ENCODE measurements around the gene DEXI. TPM values are rescaled to one million over a fixed set of nuclear protein-coding genes. Genes with fewer than 3 reads are reported as not detected.
A peak's percentile ranks its signal among the peaks of the same experiment; 100 is the strongest.

Gene DEXI
- total and polyA plus RNA-seq, 2 of the 13 experiments (the other 11 are each of a cell fraction or from before 2014, with no cell fraction given), result 51.5 to 70.4 TPM

GRCh38 chr16:10944249-10945064 lies 2.2 kb upstream of the DEXI start, which contains the start of gene CLEC16A (continued):
- TF ChIP-seq, protein P1, sequence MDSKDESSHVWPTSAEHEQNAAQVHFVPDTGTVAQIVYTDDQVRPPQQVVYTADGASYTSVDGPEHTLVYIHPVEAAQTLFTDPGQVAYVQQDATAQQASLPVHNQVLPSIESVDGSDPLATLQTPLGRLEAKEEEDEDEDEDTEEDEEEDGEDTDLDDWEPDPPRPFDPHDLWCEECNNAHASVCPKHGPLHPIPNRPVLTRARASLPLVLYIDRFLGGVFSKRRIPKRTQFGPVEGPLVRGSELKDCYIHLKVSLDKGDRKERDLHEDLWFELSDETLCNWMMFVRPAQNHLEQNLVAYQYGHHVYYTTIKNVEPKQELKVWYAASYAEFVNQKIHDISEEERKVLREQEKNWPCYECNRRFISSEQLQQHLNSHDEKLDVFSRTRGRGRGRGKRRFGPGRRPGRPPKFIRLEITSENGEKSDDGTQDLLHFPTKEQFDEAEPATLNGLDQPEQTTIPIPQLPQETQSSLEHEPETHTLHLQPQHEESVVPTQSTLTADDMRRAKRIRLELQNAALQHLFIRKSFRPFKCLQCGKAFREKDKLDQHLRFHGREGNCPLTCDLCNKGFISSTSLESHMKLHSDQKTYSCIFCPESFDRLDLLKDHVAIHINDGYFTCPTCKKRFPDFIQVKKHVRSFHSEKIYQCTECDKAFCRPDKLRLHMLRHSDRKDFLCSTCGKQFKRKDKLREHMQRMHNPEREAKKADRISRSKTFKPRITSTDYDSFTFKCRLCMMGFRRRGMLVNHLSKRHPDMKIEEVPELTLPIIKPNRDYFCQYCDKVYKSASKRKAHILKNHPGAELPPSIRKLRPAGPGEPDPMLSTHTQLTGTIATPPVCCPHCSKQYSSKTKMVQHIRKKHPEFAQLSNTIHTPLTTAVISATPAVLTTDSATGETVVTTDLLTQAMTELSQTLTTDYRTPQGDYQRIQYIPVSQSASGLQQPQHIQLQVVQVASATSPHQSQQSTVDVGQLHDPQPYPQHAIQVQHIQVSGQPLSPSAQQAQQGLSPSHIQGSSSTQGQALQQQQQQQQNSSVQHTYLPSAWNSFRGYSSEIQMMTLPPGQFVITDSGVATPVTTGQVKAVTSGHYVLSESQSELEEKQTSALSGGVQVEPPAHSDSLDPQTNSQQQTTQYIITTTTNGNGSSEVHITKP (CRISPR knock-in tag; IDR thresholded peaks at IDR 0.05; ENCODE audit: low read depth), result peak; percentile 88
- peak; percentile 99 for TF ChIP-seq ZNF350 (CRISPR knock-in tag; IDR thresholded peaks at IDR 0.05; ENCODE audit: borderline replicate concordance, low read depth)
- TF ChIP-seq ZNF879 (CRISPR knock-in tag; IDR thresholded peaks at IDR 0.05), result no peak
- TF ChIP-seq ZNF816 (CRISPR knock-in tag; IDR thresholded peaks at IDR 0.05; ENCODE audit: borderline replicate concordance), result no peak
- peak; percentile 21; the same call in 1 of the 2 replicates for TF ChIP-seq ZNF234 (CRISPR knock-in tag; conservative IDR thresholded peaks at IDR 0.05)
- peak; percentile 89 for TF ChIP-seq MED1 (CRISPR knock-in tag; IDR thresholded peaks at IDR 0.05)
- TF ChIP-seq RARA (CRISPR knock-in tag; IDR thresholded peaks at IDR 0.05), result peak; percentile 55; the same call in 1 of the 2 replicates
- TF ChIP-seq RARG (CRISPR knock-in tag; IDR thresholded peaks at IDR 0.05; ENCODE audit: low read depth), result peak; percentile 94; the same call in 1 of the 2 replicates
- peak; percentile 99 for TF ChIP-seq ZNF124 (CRISPR knock-in tag; IDR thresholded peaks at IDR 0.05)
- TF ChIP-seq ZNF790 (CRISPR knock-in tag; IDR thresholded peaks at IDR 0.05; ENCODE audit: borderline replicate concordance), result peak; percentile 89
- no peak for TF ChIP-seq NFIC (IDR thresholded peaks at IDR 0.05; ENCODE audit: low read length)
- TF ChIP-seq CHCHD3 (CRISPR knock-in tag; IDR thresholded peaks at IDR 0.05), result 0 out of 2 replicates have a peak, but pooled peaks have one; percentile 79
- TF ChIP-seq ZNF841 (CRISPR knock-in tag; IDR thresholded peaks at IDR 0.05; ENCODE audit: borderline replicate concordance), result no peak
- TF ChIP-seq ZNF737 (CRISPR knock-in tag; IDR thresholded peaks at IDR 0.05; ENCODE audit: borderline replicate concordance), result no peak
- TF ChIP-seq ZNF207 (IDR thresholded peaks at IDR 0.05; ENCODE audit: borderline replicate concordance), result no peak
- peak; percentile 84 for TF ChIP-seq ZNF768 (CRISPR knock-in tag; IDR thresholded peaks at IDR 0.05)
- TF ChIP-seq AFF4 (CRISPR knock-in tag; IDR thresholded peaks at IDR 0.05), result no peak
- TF ChIP-seq TOPORS (CRISPR knock-in tag; IDR thresholded peaks at IDR 0.05), result 0 out of 2 replicates have a peak, but pooled peaks have one; percentile 86
- no peak for TF ChIP-seq ZKSCAN5 (CRISPR knock-in tag; IDR thresholded peaks at IDR 0.05)
- TF ChIP-seq MXD4 (CRISPR knock-in tag; IDR thresholded peaks at IDR 0.05), result peak; percentile 97
- peak; percentile 58 for TF ChIP-seq JARID2 (CRISPR knock-in tag; IDR thresholded peaks at IDR 0.05; ENCODE audit: insufficient replicate concordance)
- peak; percentile 92; the same call in 1 of the 2 replicates for TF ChIP-seq TOE1 (CRISPR knock-in tag; IDR thresholded peaks at IDR 0.05)
- TF ChIP-seq HNRNPK (IDR thresholded peaks at IDR 0.05; ENCODE audit: low read depth, low read length, poor library complexity, severe bottlenecking), result peak; percentile 58
